CD4-positive, alpha-beta T cell treated with Interleukin-17A for 1 hour (primary cell): ENCODE data around the gene PCDHA13.
"Not testable (repeated sequence)": the region's sequence is repeated elsewhere in the genome, so short reads cannot be mapped to it uniquely, and the experiment has no call there.

ENCODE experiments used
- DNase-seq: peaks from one replicate; pipeline ENCODE4 v3.0.0-alpha.2; 2020

PCDHA13 gene, protein sequence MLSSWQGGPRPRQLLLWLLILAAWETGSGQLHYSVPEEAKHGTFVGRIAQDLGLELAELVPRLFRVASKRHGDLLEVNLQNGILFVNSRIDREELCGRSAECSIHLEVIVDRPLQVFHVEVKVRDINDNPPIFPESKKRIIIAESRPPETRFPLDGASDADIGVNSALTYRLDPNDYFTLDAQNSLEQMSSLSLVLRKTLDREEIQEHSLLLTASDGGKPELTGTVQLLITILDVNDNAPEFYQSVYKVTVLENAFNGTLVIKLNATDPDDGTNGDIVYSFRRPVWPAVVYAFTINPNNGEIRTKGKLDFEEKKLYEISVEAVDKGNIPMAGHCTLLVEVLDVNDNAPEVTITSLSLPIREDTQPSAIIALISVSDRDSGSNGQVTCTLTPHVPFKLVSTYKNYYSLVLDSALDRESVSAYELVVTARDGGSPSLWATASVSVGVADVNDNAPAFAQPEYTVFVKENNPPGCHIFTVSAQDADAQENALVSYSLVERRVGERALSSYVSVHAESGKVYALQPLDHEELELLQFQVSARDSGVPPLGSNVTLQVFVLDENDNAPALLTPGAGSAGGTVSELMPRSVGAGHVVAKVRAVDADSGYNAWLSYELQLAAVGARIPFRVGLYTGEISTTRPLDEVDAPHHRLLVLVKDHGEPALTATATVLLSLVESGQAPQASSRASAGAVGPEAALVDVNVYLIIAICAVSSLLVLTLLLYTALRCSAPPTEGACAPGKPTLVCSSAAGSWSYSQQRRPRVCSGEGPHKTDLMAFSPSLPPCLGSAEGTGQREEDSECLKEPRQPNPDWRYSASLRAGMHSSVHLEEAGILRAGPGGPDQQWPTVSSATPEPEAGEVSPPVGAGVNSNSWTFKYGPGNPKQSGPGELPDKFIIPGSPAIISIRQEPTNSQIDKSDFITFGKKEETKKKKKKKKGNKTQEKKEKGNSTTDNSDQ

DNA sequence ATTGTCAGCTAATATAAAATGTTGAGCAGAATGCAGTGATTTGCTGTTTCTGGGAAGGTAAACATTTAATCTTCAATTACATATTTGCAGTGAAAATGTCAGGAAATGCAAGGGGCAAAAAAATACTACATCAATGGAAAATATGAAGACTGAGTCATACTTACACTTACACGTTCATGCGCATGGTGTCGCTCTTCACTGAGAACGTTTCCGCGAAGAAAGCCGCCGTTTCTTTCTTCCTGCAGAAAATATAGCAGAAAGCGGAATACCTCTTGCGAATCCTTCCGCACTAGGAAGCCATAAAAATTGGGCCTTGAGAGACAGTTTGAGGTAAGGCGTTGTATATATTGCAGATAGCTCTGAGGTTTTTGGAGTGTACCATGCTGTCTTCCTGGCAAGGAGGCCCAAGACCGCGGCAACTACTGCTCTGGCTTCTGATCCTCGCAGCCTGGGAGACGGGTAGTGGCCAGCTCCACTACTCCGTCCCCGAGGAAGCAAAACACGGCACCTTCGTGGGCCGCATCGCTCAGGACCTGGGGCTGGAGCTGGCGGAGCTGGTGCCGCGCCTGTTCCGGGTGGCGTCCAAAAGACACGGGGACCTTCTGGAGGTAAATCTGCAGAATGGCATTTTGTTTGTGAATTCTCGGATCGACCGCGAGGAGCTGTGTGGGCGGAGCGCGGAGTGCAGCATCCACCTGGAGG lies at the start of gene PCDHA13:
Gene PCDHA13 (plus strand): TSS at position 236 of the 702 bp plus-strand sequence. CDS start 145 bp downstream, at position 381.
- no peak for DNase-seq

DNA sequence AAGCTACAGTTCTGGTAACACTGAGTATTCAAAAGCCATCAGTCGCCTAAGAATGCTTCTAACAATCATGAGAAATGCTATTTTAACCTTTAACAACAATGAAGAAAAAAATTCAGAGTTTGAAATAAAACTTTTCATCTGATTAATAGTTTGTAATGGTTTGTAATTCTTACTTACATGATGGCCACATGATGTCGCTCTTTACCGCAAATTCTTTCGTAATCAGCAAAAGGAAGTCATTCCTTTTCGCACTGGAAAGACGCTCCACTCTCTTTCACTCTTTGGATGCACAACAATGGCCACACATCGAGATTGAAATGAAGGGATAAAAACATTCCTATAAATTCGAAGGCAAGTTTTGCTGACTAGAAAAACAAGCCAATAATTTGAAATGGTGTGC lies 47.9 kb upstream of the PCDHA13 start, which contains the start of gene PCDHA7:
Gene PCDHA7 (plus strand): TSS at position 277 of the 400 bp plus-strand sequence. CDS start 115 bp downstream, at position 392.
- no peak for DNase-seq

DNA sequence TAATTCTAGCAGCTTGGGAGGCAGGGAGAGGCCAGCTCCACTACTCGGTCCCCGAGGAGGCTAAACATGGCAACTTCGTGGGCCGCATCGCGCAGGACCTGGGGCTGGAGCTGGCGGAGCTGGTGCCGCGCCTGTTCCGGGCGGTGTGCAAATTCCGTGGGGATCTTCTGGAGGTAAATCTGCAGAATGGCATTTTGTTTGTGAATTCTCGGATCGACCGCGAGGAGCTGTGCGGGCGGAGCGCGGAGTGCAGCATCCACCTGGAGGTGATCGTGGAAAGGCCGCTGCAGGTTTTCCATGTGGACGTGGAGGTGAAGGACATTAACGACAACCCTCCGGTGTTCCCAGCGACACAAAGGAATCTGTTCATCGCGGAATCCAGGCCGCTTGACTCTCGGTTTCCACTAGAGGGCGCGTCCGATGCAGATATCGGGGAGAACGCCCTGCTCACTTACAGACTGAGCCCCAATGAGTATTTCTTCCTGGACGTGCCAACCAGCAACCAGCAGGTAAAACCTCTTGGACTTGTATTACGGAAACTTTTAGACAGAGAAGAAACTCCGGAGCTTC lies 47.4 kb upstream of the PCDHA13 start:
- not testable (repeated sequence) for DNase-seq

DNA sequence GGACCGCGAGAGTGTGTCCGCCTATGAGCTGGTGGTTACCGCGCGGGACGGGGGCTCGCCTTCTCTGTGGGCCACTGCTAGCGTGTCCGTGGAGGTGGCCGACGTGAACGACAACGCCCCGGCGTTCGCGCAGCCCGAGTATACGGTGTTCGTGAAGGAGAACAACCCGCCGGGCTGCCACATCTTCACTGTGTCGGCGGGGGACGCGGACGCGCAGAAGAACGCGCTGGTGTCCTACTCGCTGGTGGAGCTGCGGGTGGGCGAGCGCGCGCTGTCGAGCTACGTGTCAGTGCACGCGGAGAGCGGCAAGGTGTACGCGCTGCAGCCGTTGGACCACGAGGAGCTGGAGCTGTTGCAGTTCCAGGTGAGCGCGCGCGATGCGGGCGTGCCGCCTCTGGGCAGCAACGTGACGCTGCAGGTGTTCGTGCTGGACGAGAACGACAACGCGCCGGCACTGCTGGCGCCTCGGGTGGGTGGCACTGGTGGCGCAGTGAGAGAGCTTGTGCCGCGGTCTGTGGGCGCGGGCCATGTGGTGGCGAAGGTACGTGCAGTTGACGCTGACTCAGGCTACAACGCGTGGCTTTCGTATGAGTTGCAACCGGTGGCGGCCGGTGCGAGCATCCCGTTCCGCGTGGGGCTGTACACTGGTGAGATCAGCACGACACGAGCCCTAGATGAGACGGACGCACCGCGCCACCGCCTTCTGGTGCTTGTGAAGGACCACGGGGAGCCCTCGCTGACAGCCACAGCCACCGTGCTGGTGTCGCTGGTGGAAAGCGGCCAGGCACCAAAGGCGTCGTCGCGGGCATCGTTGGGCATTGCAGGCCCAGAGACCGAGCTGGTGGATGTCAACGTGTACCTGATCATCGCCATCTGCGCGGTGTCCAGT lies 46.1 kb upstream of the PCDHA13 start:
- no peak for DNase-seq

DNA sequence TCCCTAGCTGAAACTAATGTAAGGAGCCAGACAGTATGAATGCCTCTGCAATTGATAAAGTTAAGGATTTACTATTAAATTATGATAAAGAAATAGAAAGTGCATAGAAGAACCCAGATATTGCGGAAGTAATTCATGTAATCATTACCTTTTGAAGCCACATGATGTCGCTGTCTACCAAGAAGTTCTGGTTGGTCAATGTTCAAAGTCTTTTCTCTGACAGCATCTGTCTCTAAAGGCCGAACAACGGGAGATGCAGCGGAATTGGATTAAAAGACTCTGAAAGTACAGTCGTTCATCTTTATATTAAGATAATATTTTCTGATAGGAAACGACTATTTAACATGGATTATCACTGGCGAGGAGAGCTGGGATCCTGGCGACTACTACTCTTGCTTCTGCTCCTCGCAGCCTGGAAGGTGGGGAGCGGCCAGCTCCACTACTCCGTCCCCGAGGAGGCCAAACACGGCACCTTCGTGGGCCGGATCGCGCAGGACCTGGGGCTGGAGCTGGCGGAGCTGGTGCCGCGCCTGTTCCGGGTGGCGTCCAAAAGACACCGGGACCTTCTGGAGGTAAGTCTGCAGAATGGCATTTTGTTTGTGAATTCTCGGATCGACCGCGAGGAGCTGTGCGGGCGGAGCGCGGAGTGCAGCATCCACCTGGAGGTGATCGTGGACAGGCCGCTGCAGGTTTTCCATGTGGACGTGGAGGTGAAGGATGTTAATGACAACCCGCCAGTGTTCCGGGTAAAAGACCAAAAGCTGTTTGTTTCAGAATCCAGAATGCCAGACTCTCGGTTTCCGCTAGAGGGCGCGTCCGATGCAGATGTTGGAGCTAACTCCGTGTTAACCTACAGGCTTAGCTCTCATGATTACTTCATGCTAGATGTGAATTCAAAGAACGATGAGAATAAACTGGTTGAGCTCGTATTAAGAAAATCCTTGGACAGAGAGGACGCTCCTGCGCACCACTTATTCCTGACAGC lies 40.7 kb upstream of the PCDHA13 start, which contains the start of gene PCDHA8:
Gene PCDHA8 (plus strand): TSS at position 210 of the 985 bp plus-strand sequence. CDS start 135 bp downstream, at position 345.
- no peak for DNase-seq

DNA sequence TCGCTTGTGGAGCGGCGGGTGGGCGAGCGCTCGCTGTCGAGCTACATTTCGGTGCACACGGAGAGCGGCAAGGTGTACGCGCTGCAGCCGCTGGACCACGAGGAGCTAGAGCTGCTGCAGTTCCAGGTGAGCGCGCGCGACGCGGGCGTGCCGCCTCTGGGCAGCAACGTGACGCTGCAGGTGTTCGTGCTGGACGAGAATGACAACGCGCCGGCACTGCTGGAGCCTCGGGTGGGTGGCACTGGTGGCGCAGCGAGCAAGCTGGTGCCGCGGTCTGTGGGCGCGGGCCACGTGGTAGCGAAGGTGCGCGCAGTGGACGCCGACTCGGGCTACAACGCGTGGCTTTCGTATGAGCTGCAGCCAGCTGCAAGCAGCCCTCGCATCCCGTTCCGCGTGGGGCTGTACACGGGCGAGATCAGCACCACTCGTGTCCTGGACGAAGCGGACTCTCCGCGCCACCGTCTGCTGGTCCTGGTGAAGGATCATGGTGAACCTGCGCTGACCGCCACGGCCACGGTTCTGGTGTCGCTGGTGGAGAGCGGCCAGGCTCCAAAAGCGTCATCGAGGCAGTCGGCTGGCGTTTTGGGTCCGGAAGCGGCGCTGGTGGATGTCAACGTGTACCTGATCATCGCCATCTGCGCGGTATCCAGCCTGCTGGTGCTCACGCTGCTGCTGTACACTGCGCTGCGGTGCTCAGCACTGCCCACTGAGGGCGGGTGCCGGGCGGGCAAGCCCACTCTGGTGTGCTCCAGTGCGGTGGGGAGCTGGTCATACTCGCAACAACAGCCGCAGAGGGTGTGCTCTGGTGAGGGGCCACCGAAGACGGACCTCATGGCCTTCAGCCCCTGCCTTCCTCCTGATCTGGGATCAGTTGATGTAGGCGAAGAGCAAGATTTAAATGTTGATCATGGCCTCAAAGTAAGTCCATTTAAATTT lies 38.9 kb upstream of the PCDHA13 start:
- no peak for DNase-seq

DNA sequence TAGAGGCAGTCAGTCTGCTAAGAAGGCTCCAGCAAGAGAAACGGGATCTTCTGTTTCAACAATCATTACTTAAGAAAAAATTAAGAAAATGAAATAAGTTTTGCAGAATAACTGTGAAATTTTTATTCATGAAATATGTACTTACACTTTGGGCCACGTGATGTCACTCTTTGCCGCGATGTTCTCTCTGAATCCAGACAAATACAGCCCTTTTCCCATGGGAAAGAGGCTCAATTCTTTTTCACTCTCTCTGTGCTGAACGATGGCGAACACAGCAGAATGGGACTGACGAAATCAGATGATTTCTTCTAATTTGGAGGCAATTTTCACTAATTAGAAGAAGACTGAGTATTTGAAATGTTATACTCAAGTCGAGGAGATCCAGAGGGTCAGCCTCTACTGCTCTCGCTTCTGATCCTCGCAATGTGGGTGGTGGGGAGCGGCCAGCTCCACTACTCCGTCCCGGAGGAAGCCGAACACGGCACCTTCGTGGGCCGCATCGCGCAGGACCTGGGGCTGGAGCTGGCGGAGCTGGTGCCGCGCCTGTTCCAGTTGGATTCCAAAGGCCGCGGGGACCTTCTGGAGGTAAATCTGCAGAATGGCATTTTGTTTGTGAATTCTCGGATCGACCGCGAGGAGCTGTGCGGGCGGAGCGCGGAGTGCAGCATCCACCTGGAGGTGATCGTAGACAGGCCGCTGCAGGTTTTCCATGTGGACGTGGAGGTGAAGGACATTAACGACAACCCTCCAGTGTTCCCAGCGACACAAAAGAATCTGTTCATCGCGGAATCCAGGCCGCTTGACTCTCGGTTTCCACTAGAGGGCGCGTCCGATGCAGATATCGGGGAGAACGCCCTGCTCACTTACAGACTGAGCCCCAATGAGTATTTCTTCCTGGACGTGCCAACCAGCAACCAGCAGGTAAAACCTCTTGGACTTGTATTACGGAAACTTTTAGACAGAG lies 33.5 kb upstream of the PCDHA13 start, which contains the start of gene PCDHA9:
Gene PCDHA9 (plus strand): TSS at position 244 of the 964 bp plus-strand sequence. CDS start 114 bp downstream, at position 358.
- DNase-seq: not testable (repeated sequence)

DNA sequence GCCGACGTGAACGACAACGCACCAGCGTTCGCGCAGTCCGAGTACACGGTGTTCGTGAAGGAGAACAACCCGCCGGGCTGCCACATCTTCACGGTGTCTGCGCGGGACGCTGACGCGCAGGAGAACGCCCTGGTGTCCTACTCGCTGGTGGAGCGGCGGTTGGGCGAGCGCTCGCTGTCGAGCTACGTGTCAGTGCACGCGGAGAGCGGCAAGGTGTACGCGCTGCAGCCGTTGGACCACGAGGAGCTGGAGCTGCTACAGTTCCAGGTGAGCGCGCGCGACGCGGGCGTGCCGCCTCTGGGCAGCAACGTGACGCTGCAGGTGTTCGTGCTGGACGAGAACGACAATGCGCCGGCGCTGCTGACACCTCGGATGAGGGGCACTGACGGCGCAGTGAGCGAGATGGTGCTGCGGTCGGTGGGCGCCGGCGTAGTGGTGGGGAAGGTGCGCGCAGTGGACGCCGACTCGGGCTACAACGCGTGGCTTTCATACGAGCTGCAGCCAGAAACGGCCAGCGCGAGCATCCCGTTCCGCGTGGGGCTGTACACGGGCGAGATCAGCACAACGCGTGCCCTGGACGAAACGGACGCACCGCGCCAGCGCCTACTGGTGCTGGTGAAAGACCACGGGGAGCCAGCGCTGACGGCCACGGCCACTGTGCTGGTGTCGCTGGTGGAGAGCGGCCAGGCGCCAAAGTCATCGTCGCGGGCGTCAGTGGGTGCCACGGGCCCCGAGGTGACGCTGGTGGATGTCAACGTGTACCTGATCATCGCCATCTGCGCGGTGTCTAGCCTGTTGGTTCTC lies 31.9 kb upstream of the PCDHA13 start:
- not testable (repeated sequence) for DNase-seq

DNA sequence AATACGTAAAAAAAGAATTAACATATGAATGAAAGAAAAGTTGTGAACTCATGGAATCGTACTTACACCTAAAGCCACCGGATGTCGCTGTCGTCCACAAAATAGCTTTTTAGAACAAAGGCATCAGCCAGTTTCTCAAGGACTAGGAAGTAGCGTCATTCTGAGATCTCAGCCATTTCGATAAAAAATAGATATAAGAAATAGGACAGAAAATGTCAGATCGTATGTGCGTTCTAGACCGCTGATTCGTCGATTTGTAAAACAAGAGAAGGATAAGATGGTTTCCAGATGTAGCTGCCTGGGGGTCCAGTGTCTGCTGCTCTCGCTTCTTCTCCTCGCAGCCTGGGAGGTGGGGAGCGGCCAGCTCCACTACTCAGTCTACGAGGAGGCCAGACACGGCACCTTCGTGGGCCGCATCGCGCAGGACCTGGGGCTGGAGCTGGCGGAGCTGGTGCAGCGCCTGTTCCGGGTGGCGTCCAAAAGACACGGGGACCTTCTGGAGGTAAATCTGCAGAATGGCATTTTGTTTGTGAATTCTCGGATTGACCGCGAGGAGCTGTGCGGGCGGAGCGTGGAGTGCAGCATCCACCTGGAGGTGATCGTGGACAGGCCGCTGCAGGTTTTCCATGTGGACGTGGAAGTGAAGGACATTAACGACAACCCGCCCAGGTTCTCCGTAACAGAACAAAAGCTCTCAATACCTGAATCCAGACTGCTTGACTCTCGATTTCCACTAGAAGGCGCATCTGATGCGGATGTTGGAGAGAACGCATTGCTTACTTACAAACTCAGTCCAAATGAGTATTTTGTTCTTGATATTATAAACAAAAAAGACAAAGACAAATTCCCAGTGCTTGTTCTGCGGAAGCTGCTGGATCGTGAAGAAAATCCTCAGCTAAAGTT lies 25.9 kb upstream of the PCDHA13 start, which contains the start of gene PCDHA10:
Gene PCDHA10 (plus strand): TSS at position 126 of the 903 bp plus-strand sequence. CDS start 152 bp downstream, at position 278.
- DNase-seq: no peak

DNA sequence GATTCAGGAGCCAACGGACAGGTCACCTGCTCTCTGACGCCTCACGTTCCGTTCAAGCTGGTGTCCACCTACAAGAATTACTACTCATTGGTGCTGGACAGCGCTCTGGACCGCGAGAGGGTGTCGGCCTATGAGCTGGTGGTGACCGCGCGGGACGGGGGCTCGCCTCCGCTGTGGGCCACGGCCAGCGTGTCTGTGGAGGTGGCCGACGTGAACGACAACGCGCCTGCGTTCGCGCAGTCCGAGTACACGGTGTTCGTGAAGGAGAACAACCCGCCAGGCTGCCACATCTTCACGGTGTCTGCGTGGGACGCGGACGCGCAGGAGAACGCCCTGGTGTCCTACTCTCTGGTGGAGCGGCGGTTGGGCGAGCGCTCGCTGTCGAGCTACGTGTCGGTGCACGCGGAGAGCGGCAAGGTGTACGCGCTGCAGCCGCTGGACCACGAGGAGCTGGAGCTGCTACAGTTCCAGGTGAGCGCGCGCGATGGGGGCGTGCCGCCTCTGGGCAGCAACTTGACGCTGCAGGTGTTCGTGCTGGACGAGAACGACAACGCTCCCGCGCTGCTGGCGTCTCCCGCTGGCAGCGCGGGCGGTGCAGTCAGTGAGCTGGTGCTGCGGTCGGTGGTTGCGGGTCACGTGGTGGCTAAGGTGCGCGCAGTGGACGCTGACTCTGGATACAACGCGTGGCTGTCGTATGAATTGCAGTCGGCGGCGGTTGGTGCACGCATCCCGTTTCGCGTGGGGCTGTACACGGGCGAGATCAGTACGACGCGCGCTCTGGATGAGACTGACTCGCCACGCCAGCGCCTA lies 24.5 kb upstream of the PCDHA13 start:
- DNase-seq: no peak

DNA sequence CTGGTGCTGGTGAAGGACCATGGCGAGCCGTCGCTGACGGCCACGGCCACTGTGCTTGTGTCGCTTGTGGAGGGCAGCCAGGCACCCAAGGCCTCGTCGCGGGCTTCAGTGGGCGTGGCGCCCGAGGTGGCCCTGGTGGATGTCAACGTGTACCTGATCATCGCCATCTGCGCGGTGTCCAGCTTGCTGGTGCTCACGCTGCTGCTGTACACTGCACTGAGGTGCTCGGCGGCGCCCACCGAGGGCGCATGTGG lies 24.0 kb upstream of the PCDHA13 start:
- DNase-seq: no peak

DNA sequence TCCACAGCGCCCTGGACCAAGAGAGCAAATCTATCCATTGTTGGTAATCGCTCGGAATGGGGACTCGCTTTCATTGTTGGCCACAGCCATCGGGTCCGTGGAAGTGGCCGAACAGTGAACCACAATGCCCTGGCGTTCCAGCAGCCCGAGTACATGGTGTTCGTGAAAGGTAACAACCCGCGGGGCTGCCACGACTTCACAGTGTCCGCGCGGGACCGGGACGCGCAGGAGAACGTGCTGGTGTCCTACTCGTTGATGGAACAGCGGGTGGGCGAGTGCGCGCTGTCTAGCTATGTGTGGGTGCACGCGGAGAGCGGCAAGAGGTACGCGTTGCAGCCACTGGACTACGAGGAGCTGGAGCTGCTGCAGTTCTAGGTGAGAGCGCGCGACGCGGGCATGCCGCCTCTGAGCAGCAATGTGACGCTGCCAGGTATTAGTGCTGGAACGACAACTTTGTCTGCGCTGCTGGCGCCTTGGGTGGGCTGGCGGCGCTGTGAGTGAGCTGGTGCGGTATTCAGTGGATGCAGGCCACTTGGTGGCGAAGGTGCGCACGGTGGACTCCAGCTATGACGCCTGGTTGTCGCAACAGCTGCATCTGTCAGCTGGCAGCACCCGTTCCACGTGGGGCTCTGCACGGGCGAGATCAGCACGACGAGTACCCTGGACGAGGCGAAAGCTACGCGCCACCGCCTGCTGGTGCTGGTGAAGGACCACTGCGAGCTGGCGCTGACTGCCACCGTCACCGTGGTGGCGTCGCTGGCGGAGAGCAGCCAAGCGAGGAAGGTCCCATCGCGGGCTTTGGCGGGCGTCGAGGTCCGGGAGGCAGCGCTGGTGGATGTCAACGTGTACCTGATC lies 19.3 kb upstream of the PCDHA13 start:
- no peak for DNase-seq

DNA sequence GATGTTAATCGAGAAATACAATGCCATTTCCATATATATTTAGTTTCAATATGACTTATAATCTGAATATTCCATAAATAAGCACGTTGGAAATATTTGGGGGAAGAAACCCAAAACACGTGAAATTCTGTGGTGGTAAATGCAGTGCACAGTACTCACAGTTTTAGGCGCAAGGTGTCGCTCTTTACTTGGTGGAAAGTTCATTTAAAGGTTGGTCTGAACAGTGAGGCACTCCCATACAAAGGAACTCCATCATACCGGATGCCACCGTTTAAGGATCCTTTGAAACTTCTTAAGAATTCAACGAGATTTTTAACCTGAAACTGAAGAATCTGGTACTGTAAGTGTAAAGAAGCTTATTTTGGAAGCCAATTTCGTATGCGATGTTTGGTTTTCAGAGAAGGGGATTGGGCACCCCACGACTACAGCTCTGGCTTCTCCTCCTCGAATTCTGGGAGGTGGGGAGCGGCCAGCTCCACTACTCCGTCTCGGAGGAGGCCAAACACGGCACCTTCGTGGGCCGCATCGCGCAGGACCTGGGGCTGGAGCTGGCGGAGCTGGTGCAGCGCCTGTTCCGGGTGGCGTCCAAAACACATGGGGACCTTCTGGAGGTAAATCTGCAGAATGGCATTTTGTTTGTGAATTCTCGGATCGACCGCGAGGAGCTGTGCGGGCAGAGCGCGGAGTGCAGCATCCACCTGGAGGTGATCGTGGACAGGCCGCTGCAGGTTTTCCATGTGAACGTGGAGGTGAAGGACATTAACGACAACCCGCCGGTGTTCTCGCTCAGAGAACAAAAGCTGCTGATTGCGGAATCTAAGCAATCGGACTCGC lies 13.0 kb upstream of the PCDHA13 start, which contains the start of gene PCDHA11:
Gene PCDHA11 (plus strand): TSS at position 237 of the 834 bp plus-strand sequence. CDS start 147 bp downstream, at position 384.
- no peak for DNase-seq
